ENCODE measurements around the gene EXOC6B.

Gene EXOC6B

GRCh38 chr2:72144274-72144631 is 681.6 kb downstream of the EXOC6B start:
- no peak overlapping the region for H3K27ac ChIP-seq
- TF ChIP-seq, protein P1, sequence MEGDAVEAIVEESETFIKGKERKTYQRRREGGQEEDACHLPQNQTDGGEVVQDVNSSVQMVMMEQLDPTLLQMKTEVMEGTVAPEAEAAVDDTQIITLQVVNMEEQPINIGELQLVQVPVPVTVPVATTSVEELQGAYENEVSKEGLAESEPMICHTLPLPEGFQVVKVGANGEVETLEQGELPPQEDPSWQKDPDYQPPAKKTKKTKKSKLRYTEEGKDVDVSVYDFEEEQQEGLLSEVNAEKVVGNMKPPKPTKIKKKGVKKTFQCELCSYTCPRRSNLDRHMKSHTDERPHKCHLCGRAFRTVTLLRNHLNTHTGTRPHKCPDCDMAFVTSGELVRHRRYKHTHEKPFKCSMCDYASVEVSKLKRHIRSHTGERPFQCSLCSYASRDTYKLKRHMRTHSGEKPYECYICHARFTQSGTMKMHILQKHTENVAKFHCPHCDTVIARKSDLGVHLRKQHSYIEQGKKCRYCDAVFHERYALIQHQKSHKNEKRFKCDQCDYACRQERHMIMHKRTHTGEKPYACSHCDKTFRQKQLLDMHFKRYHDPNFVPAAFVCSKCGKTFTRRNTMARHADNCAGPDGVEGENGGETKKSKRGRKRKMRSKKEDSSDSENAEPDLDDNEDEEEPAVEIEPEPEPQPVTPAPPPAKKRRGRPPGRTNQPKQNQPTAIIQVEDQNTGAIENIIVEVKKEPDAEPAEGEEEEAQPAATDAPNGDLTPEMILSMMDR (conservative IDR thresholded peaks at IDR 0.05), result no peak

DNA sequence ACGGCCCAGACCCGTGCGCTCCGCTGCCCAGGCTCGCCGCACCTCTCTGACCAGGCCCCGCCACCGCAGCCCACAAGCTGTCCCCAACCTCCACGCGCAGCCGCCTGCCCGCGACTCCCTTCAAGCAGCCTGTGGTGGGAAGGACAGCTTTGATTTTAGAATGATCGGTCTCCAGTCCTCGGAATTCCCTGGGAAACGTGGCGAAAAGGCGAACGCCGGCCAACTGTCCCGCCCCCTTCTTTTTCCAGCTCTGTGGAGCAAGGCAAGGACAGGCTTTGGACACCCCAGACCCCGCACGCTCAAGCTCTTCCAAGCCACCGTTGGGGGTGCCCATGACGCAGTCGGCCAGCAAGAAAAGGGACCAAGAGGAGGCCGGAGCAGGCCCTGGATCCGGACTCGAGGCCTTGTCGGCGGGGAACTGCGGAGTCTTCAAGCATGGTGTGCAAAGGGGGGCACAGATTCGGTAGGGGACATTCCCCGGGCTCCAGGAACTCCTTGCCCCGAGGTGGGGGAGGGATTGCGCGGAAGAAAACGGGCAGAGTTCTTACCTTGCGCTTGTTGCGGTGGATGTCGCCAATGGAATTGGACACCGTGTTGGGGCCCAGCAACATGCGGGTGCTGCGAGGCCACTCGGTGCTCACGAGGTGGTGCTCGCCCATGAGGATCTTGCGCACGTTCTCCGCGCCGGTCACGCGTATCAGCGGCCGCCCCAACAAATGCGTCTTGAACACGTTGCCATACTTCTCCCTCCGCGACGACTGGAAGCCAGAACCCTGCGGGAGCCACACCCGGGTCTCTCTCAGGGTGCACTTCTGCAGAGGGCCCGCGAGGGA is 682.2 kb downstream of the EXOC6B start:
- TF ChIP-seq, protein P1 (conservative IDR thresholded peaks at IDR 0.05), result no peak
- no peak overlapping the region for H3K27ac ChIP-seq

GRCh38 chr2:72142570-72143440 is 683.0 kb downstream of the EXOC6B start:
- TF ChIP-seq, protein P1 (conservative IDR thresholded peaks at IDR 0.05), result no peak

GRCh38 chr2:72141881-72142451 is 683.9 kb downstream of the EXOC6B start:
- H3K27ac ChIP-seq, result no peak overlapping the region
- TF ChIP-seq, protein P1 (conservative IDR thresholded peaks at IDR 0.05), result no peak

More at GRCh38 chr2:72142570-72143440, 683.0 kb downstream of the EXOC6B start:
- H3K27ac ChIP-seq, result no peak overlapping the region

- TF ChIP-seq, protein P1 (conservative IDR thresholded peaks at IDR 0.05), result no peak
- no peak overlapping the region for H3K27ac ChIP-seq
Observed at GRCh38 chr2:72141032-72141645, 684.7 kb downstream of the EXOC6B start.

DNA sequence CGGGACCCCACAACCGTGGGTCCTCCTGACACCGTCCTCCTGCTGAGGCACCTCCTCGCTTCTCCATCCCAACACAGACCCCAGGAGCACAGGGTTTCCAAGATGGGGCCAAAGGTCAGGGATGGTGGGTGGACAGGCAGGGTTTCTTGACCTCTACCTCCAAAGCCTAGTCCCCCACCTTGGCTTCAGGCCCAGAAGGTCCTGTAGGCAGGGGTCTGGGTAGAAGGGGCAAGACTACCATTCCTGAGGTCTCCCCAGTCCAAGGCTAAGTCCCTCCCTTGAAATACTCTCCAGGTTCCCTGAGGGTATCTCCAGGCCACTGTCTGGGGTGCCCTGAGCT is 685.2 kb downstream of the EXOC6B start:
- H3K27ac ChIP-seq, result no peak overlapping the region
- TF ChIP-seq, protein P1 (conservative IDR thresholded peaks at IDR 0.05), result no peak

Data from VCaP (cell line).